Neural crest cell (in vitro differentiated cells): ENCODE data around the gene SLC39A11. TPM values are rescaled to one million over a fixed set of nuclear protein-coding genes. Genes with fewer than 3 reads are reported as not detected.

Experiments used
- DNase-seq: peaks from one replicate; pipeline ENCODE4 v3.0.0; 2021; ENCODE audit warnings: low read depth, mixed read lengths, low spot score
- H3K27ac Mint-ChIP-seq: one replicate; pipeline ENCODE4 v1.8.0; 2021; ENCODE audit warnings: mild to moderate bottlenecking, mixed read lengths; ENCODE audit not compliant: unreplicated experiment
- H3K27me3 Mint-ChIP-seq: 2 replicates; pipeline ENCODE4 v1.8.0; 2021; ENCODE audit warnings: low read depth, mild to moderate bottlenecking, mixed read lengths
- H3K36me3 Mint-ChIP-seq: 2 replicates; pipeline ENCODE4 v1.8.0; 2021; ENCODE audit warnings: low read depth, mild to moderate bottlenecking, mixed read lengths
- H3K4me1 Mint-ChIP-seq: 2 replicates; pipeline ENCODE4 v1.8.0; 2021; ENCODE audit warnings: mixed read lengths
- H3K4me3 Mint-ChIP-seq: one replicate; pipeline ENCODE4 v1.8.0; 2021; ENCODE audit warnings: mild to moderate bottlenecking, mixed read lengths
- H3K9me3 Mint-ChIP-seq: 2 replicates; pipeline ENCODE4 v1.8.0; 2021; ENCODE audit warnings: mixed read lengths
- total RNA-seq: library from RNA; stranded (reverse); gene quantifications from 2 replicates; pipeline ENCODE4 v1.2.1, GENCODE V29; 2021
- TF ChIP-seq, protein P1 (sequence below): fragments of 200-600 bp; sonication (generic); conservative IDR thresholded peaks from 2 replicates; pipeline ENCODE4 v1.5.0; 2021; ENCODE audit warnings: antibody characterized with exemption, mild to moderate bottlenecking

Gene SLC39A11
- total RNA-seq, 1 donor from 2014 or later = 11.3 TPM

DNA sequence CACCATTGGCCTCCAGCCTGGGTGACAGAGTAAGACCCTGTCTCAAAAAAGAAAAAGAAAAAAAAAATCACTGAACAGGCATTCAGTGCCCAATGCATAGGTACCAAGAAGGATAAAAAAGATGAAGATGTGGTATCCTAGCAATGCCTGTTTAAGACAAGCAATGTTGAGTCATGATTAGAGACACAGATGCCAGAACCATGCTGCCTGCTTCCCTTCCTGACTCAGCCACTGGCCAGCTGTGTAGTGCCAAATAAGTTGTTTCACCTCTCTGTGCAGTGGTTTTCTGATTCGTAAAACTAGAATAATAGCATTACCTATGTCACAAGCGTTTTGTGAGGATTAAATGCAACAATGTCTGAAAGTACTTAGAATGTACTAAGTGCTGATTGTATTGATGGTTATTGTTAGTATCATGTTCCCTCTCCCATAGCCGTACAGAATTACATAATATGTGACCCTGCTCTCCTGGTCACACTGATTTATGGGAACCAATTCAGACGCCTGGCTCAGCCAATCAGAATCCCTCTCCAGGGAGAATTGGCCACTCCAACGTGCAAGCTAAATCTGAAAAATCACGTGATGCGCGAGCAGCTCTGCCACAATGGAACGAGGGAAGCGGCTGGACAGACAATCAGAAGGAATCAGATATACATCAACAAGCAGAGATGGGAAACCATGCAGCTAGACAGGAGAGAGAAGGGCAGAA lies 241.9 kb downstream of the SLC39A11 start:
- H3K27me3 Mint-ChIP-seq = no peaks in the 10 kb centered on the region
- DNase-seq = no peak
- TF ChIP-seq, protein P1, sequence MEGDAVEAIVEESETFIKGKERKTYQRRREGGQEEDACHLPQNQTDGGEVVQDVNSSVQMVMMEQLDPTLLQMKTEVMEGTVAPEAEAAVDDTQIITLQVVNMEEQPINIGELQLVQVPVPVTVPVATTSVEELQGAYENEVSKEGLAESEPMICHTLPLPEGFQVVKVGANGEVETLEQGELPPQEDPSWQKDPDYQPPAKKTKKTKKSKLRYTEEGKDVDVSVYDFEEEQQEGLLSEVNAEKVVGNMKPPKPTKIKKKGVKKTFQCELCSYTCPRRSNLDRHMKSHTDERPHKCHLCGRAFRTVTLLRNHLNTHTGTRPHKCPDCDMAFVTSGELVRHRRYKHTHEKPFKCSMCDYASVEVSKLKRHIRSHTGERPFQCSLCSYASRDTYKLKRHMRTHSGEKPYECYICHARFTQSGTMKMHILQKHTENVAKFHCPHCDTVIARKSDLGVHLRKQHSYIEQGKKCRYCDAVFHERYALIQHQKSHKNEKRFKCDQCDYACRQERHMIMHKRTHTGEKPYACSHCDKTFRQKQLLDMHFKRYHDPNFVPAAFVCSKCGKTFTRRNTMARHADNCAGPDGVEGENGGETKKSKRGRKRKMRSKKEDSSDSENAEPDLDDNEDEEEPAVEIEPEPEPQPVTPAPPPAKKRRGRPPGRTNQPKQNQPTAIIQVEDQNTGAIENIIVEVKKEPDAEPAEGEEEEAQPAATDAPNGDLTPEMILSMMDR = no peak
- no peaks in the 10 kb centered on the region for H3K9me3 Mint-ChIP-seq
- no peak overlapping the region for H3K27ac Mint-ChIP-seq
- no peaks in the 10 kb centered on the region for H3K36me3 Mint-ChIP-seq
- no peaks in the 10 kb centered on the region for H3K4me1 Mint-ChIP-seq
- no peak overlapping the region for H3K4me3 Mint-ChIP-seq

DNA sequence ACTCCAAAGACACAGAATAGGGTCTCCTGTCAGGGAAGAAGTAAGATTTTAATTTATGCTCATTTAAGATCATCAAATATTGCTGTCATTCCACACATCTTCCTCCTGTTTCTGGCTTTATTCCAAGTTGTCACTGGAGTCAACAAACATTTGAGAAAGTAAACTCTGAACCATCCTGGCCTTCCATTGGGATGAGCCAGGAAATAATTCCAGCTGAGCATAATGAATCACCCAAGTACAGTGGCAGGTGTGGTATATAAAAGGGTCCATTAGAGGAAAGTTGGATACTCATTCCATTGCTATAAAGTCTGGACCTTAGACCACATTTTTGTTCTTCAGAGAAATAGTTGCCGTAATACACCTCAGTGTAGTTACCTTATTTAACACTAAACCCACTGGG lies 246.1 kb downstream of the SLC39A11 start:
- Mint-ChIP-seq H3K4me3 (no peak overlapping the region), H3K4me1 (no peaks in the 10 kb centered on the region), H3K9me3 (no peaks in the 10 kb centered on the region), H3K27ac (no peak overlapping the region), H3K27me3 (no peaks in the 10 kb centered on the region), H3K36me3 (peaks cover 4% of the 10 kb centered on the region)
- no peak for DNase-seq
- TF ChIP-seq, protein P1 = no peak

DNA sequence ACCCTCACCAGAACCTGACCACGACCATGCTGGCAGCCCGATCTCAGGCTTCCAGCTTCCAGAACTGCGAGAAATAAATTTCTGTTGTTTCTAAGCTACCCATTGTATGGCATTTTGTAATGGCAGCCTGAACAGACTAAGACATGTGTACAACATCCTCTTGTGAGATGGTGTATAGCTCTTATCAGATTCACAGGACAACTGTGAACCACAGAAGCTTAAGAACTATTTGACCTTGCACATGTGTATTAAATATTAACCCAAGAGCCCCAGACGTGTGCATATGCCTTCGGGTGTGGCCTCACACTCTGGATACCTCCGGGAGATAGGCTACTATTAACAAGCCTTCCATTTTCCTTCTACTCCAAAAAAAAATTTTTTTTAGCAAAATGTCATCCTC lies 248.9 kb downstream of the SLC39A11 start:
- Mint-ChIP-seq H3K4me3 (no peak overlapping the region), H3K27ac (no peak overlapping the region), H3K36me3 (peaks cover 4% of the 10 kb centered on the region), H3K4me1 (no peaks in the 10 kb centered on the region), H3K27me3 (no peaks in the 10 kb centered on the region), H3K9me3 (no peaks in the 10 kb centered on the region)
- no peak for DNase-seq
- TF ChIP-seq, protein P1 = no peak

DNA sequence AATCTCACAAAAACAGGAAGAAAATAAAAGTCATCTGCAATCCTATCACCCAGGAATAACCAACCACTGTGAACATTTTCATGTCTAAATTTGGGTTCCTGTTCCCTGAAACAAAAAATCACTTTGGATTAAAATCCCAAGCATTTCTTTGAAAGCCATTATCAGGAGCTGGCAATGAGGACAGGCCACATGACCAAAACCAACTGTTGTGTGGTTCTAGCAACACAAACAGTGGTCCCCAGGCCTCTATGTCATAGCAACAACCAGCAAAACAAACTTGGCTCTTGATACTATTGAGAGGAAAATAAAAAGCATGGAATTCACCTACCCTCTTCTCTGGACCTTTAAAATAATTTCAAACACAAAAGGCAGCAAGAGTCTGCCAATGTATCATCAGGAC lies 252.5 kb downstream of the SLC39A11 start:
- Mint-ChIP-seq H3K36me3 (peaks cover 2% of the 10 kb centered on the region), H3K4me1 (peaks cover 6% of the 10 kb centered on the region), H3K9me3 (no peaks in the 10 kb centered on the region), H3K4me3 (no peak overlapping the region), H3K27me3 (no peaks in the 10 kb centered on the region), H3K27ac (peak overlapping the region; percentile 37)
- TF ChIP-seq, protein P1 = no peak
- no peak for DNase-seq

DNA sequence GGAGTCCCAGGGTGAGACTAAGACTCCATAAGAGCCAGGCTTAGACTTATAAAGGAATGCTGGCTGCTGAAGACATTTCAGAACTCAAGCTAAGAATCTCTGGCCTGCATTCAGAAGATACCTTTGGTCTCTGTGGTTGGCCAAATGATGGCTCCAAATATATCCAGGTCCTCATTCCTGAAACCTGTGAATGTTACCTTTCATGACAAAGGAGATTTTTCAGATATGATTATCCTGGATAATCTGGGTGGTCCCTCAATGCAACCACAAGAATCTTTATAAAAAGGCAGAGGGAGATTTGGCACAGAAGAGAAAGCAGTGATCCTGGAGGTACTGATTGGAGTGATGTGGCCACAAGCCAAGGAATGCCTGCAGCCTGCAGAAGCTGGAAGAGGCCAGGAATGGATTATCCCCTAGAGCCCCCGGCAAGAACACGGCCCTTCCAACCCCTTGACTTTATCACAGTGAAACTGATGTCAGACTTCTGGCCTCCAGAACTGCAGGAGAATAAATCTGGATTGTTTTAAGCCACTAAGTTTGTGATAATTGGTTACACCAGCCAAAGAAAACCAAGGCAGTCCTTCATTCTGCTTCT lies 253.3 kb downstream of the SLC39A11 start:
- no peaks in the 10 kb centered on the region for H3K36me3 Mint-ChIP-seq
- no peak overlapping the region for H3K27ac Mint-ChIP-seq

More for the DNA sequence above, 253.3 kb downstream of the SLC39A11 start:
- no peaks in the 10 kb centered on the region for H3K9me3 Mint-ChIP-seq
- H3K27me3 Mint-ChIP-seq = no peaks in the 10 kb centered on the region
- H3K4me3 Mint-ChIP-seq = no peak overlapping the region
- TF ChIP-seq, protein P1 = no peak
- peaks cover 6% of the 10 kb centered on the region for H3K4me1 Mint-ChIP-seq
- no peak for DNase-seq
